Kidney (tissue), 14 donors: ENCODE measurements around the gene CDC5L. TPM values are rescaled to one million over a fixed set of nuclear protein-coding genes. Genes with fewer than 3 reads are reported as not detected.
"Not testable (repeated sequence)": the region's sequence is repeated elsewhere in the genome, so short reads cannot be mapped to it uniquely, and the experiment has no call there.

Experiments
- DNase-seq, 5 donors: peaks; one replicate each; pipeline ENCODE4 v3.0.0-alpha.2; 2013 to 2020
- FAIRE-seq: peaks from 2 replicates; lab custom pipeline; 2012; peaks lifted over from hg19 to GRCh38; lab: Jason Lieb, UNC
- H3K27ac ChIP-seq, 2 donors: one replicate each; pipeline ENCODE4 v1.7.0; 2013; ENCODE audit warnings: low read depth in 2 of 2, low read length in 2 of 2, inconsistent platforms in 1 of 2
- H3K27me3 ChIP-seq: one replicate; pipeline ENCODE4 v1.7.1; 2013; ENCODE audit warnings: low read length, inconsistent platforms; ENCODE audit not compliant: control insufficient read depth, insufficient read depth
- H3K36me3 ChIP-seq, 3 donors: one replicate each; pipeline versions ENCODE4 v1.7.0 to v1.7.1; 2013; ENCODE audit warnings: low read length in 3 of 3, control low read depth in 1 of 3, inconsistent platforms in 1 of 3; ENCODE audit not compliant: insufficient read depth in 3 of 3, control insufficient read depth in 2 of 3
- H3K4me1 ChIP-seq, 3 donors: one replicate each; pipeline versions ENCODE4 v1.7.0 to v1.7.1; 2013; ENCODE audit warnings: low read length in 3 of 3, inconsistent platforms in 1 of 3, low read depth in 1 of 3; ENCODE audit not compliant: control insufficient read depth in 2 of 3, insufficient read depth in 2 of 3
- H3K4me3 ChIP-seq, 3 donors: one replicate each; pipeline versions ENCODE4 v1.7.0 to v1.8.1; 2013; ENCODE audit warnings: low read length in 3 of 3, control low read depth in 1 of 3, inconsistent platforms in 1 of 3
- H3K9ac ChIP-seq, 3 donors: one replicate each; pipeline versions ENCODE4 v1.7.0 to v1.7.1; 2013; ENCODE audit warnings: low read length in 3 of 3, control low read depth in 1 of 3, inconsistent platforms in 1 of 3
- H3K9me3 ChIP-seq, 3 donors: one replicate each; pipeline versions ENCODE4 v1.7.0 to v1.7.1; 2013; ENCODE audit warnings: low read length in 3 of 3, control low read depth in 1 of 3, inconsistent platforms in 1 of 3; ENCODE audit not compliant: control insufficient read depth in 2 of 3, insufficient read depth in 1 of 3
- intact Hi-C: fragments of 100-400 bp; cut with DNase I; formaldehyde crosslinking; loops from one replicate; pipeline ENCODE4 v1.11.1; 2022
- polyA plus RNA-seq: library from polyadenylated mRNA; stranded (reverse); fragments of 350-450 nt; fragmentation: Illumina TruSeq; extraction: RNeasy Lipid Tissue Mini Kit (QIAGEN cat#74804); gene quantifications from one replicate; pipeline ENCODE4 v1.2.3, GENCODE V29; 2014; ENCODE audit warnings: low read depth, low replicate concordance; ENCODE audit not compliant: insufficient read depth
- total RNA-seq: library from RNA; stranded (reverse); fragmentation: NEBNext Ultra II Directional; extraction: Animal tissue kit (Norgen Biotek cat#: 25700); gene quantifications from one replicate; pipeline ENCODE4 v1.2.1, GENCODE V29; 2021
- TF ChIP-seq, protein P1 (sequence below): IDR thresholded peaks from 3 replicates; pipeline ENCODE4 v1.5.1; 2012; ENCODE audit warnings: mild to moderate bottlenecking, moderate library complexity, borderline replicate concordance; ENCODE audit not compliant: insufficient read depth; ENCODE audit errors: extremely low read depth
- donor health status: control.
- donor health status: control.
- donor health status: control.
- donor health status: control.
- donor health status: control.
- donor health status: DM: yes; HTN: yes; CAD: no.
- donor health status: Normal renal cell carcinoma (clear cell type).

CDC5L gene
- total and polyA plus RNA-seq, 2 donors from 2014 or later: 7.6 to 17.6 TPM

DNA sequence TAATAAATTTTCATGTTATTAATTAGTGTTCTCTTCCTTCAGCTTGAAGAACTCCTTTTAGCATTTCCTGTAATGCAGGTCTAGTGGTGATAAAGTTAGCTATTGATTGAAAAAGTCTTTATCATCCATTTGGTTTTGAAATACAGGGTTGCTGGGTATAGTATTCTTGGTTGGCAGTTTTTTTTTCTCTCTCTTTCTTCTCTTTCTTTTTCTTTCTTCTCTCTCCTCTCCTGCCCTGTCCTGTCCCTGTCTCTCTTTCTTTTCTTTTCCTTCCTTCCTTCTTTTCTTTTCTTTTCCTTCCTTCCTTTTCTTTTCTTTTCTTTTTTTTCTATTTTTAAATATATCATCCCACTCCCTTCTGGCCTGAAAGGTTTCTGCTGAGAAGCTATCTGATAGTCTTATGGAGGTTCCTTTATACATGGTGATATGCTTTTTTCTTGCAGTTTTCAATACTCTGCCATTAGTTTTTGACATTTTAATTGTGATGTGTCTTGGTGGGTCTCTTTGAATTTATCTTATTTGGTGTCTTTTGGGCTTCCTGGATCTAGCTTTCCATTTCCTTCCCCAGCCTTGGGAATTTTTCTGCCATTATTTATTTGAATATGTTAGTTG is 55.4 kb downstream of the CDC5L start:
- H3K36me3 ChIP-seq: peaks cover 2 to 14% (median 3%) of the 10 kb centered on the region in 3 donors
- intact Hi-C loops: no loop called here
- TF ChIP-seq, protein P1, sequence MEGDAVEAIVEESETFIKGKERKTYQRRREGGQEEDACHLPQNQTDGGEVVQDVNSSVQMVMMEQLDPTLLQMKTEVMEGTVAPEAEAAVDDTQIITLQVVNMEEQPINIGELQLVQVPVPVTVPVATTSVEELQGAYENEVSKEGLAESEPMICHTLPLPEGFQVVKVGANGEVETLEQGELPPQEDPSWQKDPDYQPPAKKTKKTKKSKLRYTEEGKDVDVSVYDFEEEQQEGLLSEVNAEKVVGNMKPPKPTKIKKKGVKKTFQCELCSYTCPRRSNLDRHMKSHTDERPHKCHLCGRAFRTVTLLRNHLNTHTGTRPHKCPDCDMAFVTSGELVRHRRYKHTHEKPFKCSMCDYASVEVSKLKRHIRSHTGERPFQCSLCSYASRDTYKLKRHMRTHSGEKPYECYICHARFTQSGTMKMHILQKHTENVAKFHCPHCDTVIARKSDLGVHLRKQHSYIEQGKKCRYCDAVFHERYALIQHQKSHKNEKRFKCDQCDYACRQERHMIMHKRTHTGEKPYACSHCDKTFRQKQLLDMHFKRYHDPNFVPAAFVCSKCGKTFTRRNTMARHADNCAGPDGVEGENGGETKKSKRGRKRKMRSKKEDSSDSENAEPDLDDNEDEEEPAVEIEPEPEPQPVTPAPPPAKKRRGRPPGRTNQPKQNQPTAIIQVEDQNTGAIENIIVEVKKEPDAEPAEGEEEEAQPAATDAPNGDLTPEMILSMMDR: no peak

DNA sequence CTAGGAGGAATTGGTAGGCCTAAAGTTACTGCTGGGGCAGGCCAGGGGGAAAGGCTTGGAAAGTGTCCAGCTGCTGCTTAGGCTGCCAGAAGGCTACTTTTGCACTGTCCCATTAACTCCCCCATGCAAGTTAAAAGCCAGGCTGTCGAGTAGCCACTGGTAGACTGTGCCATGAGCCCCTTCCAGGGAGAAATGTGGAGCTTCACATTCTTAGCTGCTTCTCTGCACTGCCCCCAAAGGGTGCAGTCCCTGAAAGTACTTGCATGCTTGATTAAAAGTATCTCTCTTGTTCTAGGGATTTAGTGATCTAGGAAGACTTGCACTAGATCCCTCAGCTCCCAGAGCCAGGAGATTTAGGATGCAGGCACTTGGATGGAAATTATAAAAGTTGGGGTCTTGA is 57.3 kb downstream of the CDC5L start:
- FAIRE-seq: no peak
- Histone ChIP-seq H3K9me3 (peaks cover 0 to 3% (median 0%) of the 10 kb centered on the region in 3 donors), H3K36me3 (peaks cover 2 to 14% (median 3%) of the 10 kb centered on the region in 3 donors), H3K27ac (no peak overlapping the region), H3K9ac (no peak overlapping the region), H3K27me3 (no peaks in the 10 kb centered on the region), H3K4me1 (no peaks in the 10 kb centered on the region), H3K4me3 (no peak overlapping the region)
- intact Hi-C loops: no loop called here
- DNase-seq: no peak
- TF ChIP-seq, protein P1: no peak

More for the DNA sequence above, 55.4 kb downstream of the CDC5L start:
- no peak for DNase-seq
- FAIRE-seq: no peak
- Histone ChIP-seq H3K27me3 (no peaks in the 10 kb centered on the region), H3K27ac (no peak overlapping the region), H3K4me1 (no peaks in the 10 kb centered on the region), H3K9ac (no peak overlapping the region), H3K9me3 (peaks cover 0 to 3% (median 0%) of the 10 kb centered on the region in 3 donors), H3K4me3 (no peak overlapping the region)

DNA sequence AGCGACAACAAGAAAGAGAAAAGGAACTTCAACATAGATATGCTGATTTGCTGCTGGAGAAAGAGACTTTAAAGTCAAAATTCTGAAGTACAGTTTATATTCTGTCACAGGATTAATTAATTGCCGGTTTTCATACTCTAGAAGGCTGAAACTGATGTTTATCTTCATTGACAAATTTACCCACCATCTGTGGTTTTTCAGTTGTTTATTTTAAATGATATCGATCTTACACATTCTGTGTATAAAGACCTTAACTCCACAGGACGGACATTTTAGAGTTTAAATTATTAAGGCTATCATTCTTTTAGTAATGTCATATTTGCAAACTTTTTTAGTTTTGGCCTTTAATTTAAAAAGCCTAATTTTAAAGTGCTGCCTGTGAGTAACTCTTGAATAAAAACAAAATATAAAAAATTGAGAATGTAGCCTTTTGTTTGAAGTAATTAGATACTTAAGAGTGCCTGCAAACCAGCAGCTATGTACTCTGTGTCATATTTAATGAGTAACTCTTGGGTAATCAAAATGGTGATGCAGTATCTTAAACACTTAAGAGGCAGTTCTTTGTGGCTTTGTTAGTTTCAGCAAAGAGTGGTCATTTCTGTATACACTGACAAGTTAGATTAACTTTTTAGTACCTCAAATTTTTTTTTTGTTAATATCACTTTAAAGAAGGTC is 59.3 kb downstream of the CDC5L start:
- no peak overlapping the region for H3K4me3 ChIP-seq
- peaks cover 0 to 3% (median 0%) of the 10 kb centered on the region in 3 donors for H3K9me3 ChIP-seq
- H3K27ac ChIP-seq: no peak overlapping the region
- no peak overlapping the region for H3K9ac ChIP-seq
- H3K36me3 ChIP-seq: peaks cover 2 to 14% (median 3%) of the 10 kb centered on the region in 3 donors
- TF ChIP-seq, protein P1: no peak
- intact Hi-C loops: no loop called here
- no peak for DNase-seq
- no peaks in the 10 kb centered on the region for H3K27me3 ChIP-seq
- no peaks in the 10 kb centered on the region for H3K4me1 ChIP-seq
- no peak for FAIRE-seq

DNA sequence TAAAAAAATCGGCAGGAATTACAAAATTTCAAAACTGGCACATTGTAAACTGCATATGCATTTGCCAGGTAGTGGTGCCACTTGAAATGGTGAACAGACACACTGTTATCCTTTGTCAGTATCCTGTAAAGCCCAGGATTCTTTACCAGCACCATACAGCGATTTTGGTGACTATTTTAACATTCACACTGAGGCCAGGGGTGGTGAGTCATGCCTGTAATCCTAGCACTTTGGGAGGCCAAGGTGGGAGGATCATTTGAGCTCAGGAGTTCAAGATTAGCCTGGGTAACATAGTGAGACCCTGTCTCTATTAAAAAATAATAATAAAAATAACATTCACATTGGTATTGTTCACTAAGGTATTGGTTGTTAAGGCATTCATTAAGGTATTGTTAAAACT is 61.7 kb downstream of the CDC5L start:
- H3K9ac ChIP-seq, H3K4me1 ChIP-seq, DNase-seq, H3K4me3 ChIP-seq, H3K27ac ChIP-seq, FAIRE-seq, H3K9me3 ChIP-seq, H3K27me3 ChIP-seq, intact Hi-C loops: not testable (repeated sequence)
- H3K36me3 ChIP-seq: peaks cover 0 to 14% (median 0%) of the 10 kb centered on the region in 3 donors
